ENCODE results near the gene CSNK1A1L. TPM values are rescaled to one million over a fixed set of nuclear protein-coding genes. Genes with fewer than 3 reads are reported as not detected.

Gene CSNK1A1L
- not detected for total RNA-seq

DNA sequence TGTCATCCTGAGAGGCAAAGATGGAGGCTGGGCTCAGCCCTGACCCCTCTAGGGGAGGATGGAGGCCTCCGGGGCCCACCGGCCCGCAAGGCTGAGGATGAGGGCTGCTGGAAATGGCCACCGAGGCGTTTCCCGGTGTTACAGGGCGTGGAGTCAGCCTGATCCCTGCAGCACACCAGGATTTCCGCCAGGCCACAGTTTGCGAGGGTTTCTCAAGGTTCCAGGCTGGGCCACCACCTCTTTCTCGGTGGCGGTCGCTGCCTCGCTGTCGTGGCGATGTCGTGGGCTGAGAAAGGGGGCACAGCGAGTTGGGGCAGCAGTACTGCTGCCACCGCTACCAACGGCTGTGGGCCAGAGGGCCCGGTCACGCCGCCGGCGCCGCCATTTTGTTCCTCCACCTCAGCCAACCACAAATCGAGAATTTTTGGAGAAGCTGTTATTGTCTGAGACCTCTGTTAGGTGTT lies at the start of gene CSNK1A1L:
TSS of gene CSNK1A1L (minus strand) at position 414 of the 464 bp plus-strand sequence. CDS start at position 6, 408 bp downstream.
- TF ChIP-seq, protein P1, sequence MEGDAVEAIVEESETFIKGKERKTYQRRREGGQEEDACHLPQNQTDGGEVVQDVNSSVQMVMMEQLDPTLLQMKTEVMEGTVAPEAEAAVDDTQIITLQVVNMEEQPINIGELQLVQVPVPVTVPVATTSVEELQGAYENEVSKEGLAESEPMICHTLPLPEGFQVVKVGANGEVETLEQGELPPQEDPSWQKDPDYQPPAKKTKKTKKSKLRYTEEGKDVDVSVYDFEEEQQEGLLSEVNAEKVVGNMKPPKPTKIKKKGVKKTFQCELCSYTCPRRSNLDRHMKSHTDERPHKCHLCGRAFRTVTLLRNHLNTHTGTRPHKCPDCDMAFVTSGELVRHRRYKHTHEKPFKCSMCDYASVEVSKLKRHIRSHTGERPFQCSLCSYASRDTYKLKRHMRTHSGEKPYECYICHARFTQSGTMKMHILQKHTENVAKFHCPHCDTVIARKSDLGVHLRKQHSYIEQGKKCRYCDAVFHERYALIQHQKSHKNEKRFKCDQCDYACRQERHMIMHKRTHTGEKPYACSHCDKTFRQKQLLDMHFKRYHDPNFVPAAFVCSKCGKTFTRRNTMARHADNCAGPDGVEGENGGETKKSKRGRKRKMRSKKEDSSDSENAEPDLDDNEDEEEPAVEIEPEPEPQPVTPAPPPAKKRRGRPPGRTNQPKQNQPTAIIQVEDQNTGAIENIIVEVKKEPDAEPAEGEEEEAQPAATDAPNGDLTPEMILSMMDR (IDR thresholded peaks at IDR 0.05): no peak
- no peak for DNase-seq
- Histone ChIP-seq H3K4me1 (no peaks in the 10 kb centered on the region), H3K4me3 (no peak within 1 kb of the TSS), H3K27me3 (no peaks in the 10 kb centered on the region), H3K36me3 (no peaks in the 10 kb centered on the region), H3K27ac (no peak within 1 kb of the TSS), H3K9me3 (no peaks in the 10 kb centered on the region), H3K9ac (ENCODE audit: low read depth in 2 of 2, low read length in 2 of 2) (no peak within 1 kb of the TSS)
- intact Hi-C loops (cut with DNase I): loop anchor here (5.0 kb wide), 1 partner anchor 497 kb away; no protein-coding TSS in a partner anchor

GRCh38 chr13:37149380-37149779 lies 43.9 kb upstream of the CSNK1A1L start:
- H3K9me3 ChIP-seq: no peaks in the 10 kb centered on the region
- no peaks in the 10 kb centered on the region for H3K27me3 ChIP-seq
- H3K36me3 ChIP-seq: no peaks in the 10 kb centered on the region
- H3K9ac ChIP-seq (ENCODE audit: low read depth in 2 of 2, low read length in 2 of 2): no peak overlapping the region
- no peak overlapping the region for H3K27ac ChIP-seq
- TF ChIP-seq, protein P1 (IDR thresholded peaks at IDR 0.05): no peak
- intact Hi-C loops (cut with DNase I): no loop called here
- no peak overlapping the region for H3K4me3 ChIP-seq
- no peak for DNase-seq
- no peaks in the 10 kb centered on the region for H3K4me1 ChIP-seq

- intact Hi-C loops (cut with DNase I): no loop called here
- Histone ChIP-seq H3K36me3 (no peaks in the 10 kb centered on the region), H3K27me3 (no peaks in the 10 kb centered on the region), H3K27ac (no peak overlapping the region), H3K9me3 (no peaks in the 10 kb centered on the region), H3K4me1 (no peaks in the 10 kb centered on the region), H3K4me3 (no peak overlapping the region), H3K9ac (ENCODE audit: low read depth in 2 of 2, low read length in 2 of 2) (no peak overlapping the region)
- TF ChIP-seq, protein P1 (IDR thresholded peaks at IDR 0.05): no peak
- DNase-seq: no peak
Observed at GRCh38 chr13:37148501-37148900, 43.0 kb upstream of the CSNK1A1L start.

- TF ChIP-seq, protein P1 (IDR thresholded peaks at IDR 0.05): no peak
- no peaks in the 10 kb centered on the region for H3K36me3 ChIP-seq
- no peak overlapping the region for H3K4me3 ChIP-seq
- H3K9me3 ChIP-seq: no peaks in the 10 kb centered on the region
- no peaks in the 10 kb centered on the region for H3K4me1 ChIP-seq
- intact Hi-C loops (cut with DNase I): no loop called here
- no peaks in the 10 kb centered on the region for H3K27me3 ChIP-seq
- no peak overlapping the region for H3K9ac ChIP-seq (ENCODE audit: low read depth in 2 of 2, low read length in 2 of 2)
- H3K27ac ChIP-seq: no peak overlapping the region
- DNase-seq: no peak
Observed at GRCh38 chr13:37144661-37145060, 39.2 kb upstream of the CSNK1A1L start.

DNA sequence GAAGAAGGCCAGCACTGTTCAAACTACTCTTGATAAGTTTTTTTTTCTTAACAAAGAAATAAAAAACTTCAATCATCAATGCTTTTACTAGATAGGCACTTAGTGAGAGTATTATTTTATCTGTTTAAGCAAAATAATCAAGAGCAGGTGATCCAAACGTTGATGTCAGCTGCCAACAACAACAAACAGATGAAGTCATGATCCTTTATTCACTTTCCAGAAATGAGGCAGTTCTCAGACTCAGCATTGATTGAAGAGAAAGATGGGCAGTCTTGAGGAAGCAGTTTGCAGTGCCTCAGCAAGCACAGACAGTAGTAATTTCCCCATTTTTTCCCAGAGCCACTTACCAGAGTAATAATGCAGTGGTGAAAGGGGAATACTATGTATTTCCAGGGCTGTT lies 38.4 kb upstream of the CSNK1A1L start:
- H3K27me3 ChIP-seq: no peaks in the 10 kb centered on the region
- no peaks in the 10 kb centered on the region for H3K9me3 ChIP-seq
- no peak overlapping the region for H3K27ac ChIP-seq
- H3K36me3 ChIP-seq: no peaks in the 10 kb centered on the region
- no peaks in the 10 kb centered on the region for H3K4me1 ChIP-seq
- H3K9ac ChIP-seq (ENCODE audit: low read depth in 2 of 2, low read length in 2 of 2): no peak overlapping the region
- DNase-seq: no peak
- intact Hi-C loops (cut with DNase I): no loop called here
- TF ChIP-seq, protein P1 (IDR thresholded peaks at IDR 0.05): no peak
- no peak overlapping the region for H3K4me3 ChIP-seq
